Heart right ventricle (tissue), 16 donors: ENCODE data around the gene KCNK13. TPM values are rescaled to one million over a fixed set of nuclear protein-coding genes. Genes with fewer than 3 reads are reported as not detected.

ENCODE experiments used
- ATAC-seq, 8 donors: fragments of 200-7000 bp; cut with Tn5 transposase; one replicate each; pipeline ENCODE4 v1.9.1; 2020; ENCODE audit warnings: mild to moderate bottlenecking in 8 of 8, moderate library complexity in 8 of 8, moderate number of reproducible peaks in 1 of 8
- DNase-seq, 2 donors: peaks; one replicate each; pipeline ENCODE4 v3.0.0-alpha.2; 2020
- H3K27ac ChIP-seq, 10 donors: fragments of 200-600 bp; sonication (generic) in 2 of 10; one replicate each; pipeline versions ENCODE4 v1.5.0 to v1.8.0; 2020 to 2022; ENCODE audit warnings: mild to moderate bottlenecking in 3 of 10
- H3K27me3 ChIP-seq, 7 donors: fragments of 200-600 bp; one replicate each; pipeline ENCODE4 v1.8.0; 2021 to 2022; ENCODE audit warnings: mild to moderate bottlenecking in 2 of 7
- H3K36me3 ChIP-seq, 9 donors: fragments of 200-600 bp; sonication (generic) in 1 of 9; one replicate each; pipeline versions ENCODE4 v1.5.0 to v1.8.0; 2020 to 2022; ENCODE audit warnings: mild to moderate bottlenecking in 2 of 9
- H3K4me1 ChIP-seq, 9 donors: fragments of 200-600 bp; sonication (generic) in 1 of 9; one replicate each; pipeline versions ENCODE4 v1.5.0 to v1.8.0; 2020 to 2022; ENCODE audit warnings: mild to moderate bottlenecking in 4 of 9
- H3K4me3 ChIP-seq, 10 donors: fragments of 200-600 bp; sonication (generic) in 2 of 10; one replicate each; pipeline versions ENCODE4 v1.5.0 to v1.8.0; 2020 to 2022; ENCODE audit warnings: mild to moderate bottlenecking in 7 of 10, moderate library complexity in 2 of 10
- H3K9me3 ChIP-seq, 11 donors: fragments of 200-600 bp in 10 of 11; sonication (generic) in 2 of 11; one replicate each; pipeline versions ENCODE4 v1.5.0 to v1.8.0; 2013 to 2022; ENCODE audit warnings: mild to moderate bottlenecking in 2 of 11, control low read depth in 1 of 11, moderate library complexity in 1 of 11
- WGBS, 2 donors: extraction: QIAGEN DNeasy Blood & Tissue Kit; methylation state at CpG; one replicate each; pipeline ENCODE4 v1.1.7; 2013; ENCODE audit warnings: inconsistent platforms in 1 of 2; 5-methylcytosine and 5-hydroxymethylcytosine counted together
- intact Hi-C, 10 donors: fragments of 100-400 bp; cut with DNase I; formaldehyde crosslinking; loops; one replicate each; pipeline versions ENCODE4 v1.11.1 to v1.14.2; 2022
- polyA plus RNA-seq, 2 donors: library from polyadenylated mRNA; stranded (reverse); fragments of 200-250 nt; gene quantifications; one replicate each; pipeline ENCODE4 v1.2.3, GENCODE V29; 2013
- total RNA-seq, 10 donors: library from RNA; stranded (reverse); fragmentation: NEBNext Ultra II Directional in 3 of 10; extraction: Animal tissue kit (Norgen Biotek cat#: 25700) in 3 of 10; gene quantifications; one replicate each; pipeline versions ENCODE4 v1.2.1 to v1.2.4, GENCODE V29; 2021 to 2023
- TF ChIP-seq, protein P1 (sequence below), 9 donors: fragments of 200-600 bp; sonication (generic) in 2 of 9; IDR thresholded peaks; one replicate each; pipeline versions ENCODE4 v1.5.0 to v1.8.0; 2021 to 2022; ENCODE audit warnings: antibody characterized with exemption in 9 of 9, mild to moderate bottlenecking in 5 of 9, moderate library complexity in 1 of 9
- donor health status: Arrhythmogenic right ventricular cardiomyopathy.
- donor health status: ischemic (EF 13 %, LVEDD 7.1; RV severe dilation, severe dysfunction).
- donor health status: healthy with polysubstance abuse.
- donor health status: DM: no; HTN: yes; CAD: no.
- donor health status: DM: no; HTN: no; CAD: no.
- donor health status: ischemic (EF 25% LVEDD 6.9; RV normal size, moderate dysfunction).
- donor health status: ischemic (EF 25% LVEDD 5.7; RV mildly dilated, moderate dysfunction).
- donor health status: healthy.
- donor health status: DM: yes; HTN: yes; CAD: no.
- donor health status: Ischemic cardiomyopathy.
- donor health status: ischemic (EF 35%, LVEDD 5.7; RV mildly dilated, moderate dysfunction).
- donor health status: nonischemic (EF 11% LVEDD 7.7; RV severe dilation, severe dysfunction).
- donor health status: DM: yes; HTN: yes; CAD: no.
- donor health status: PGD.
- donor health status: ischemic (EF 29% LVEDD 5.4; RV normal size, mild dysfunction).
- donor health status: nonischemic (EF 23%, LVEDD 6.1; RV moderate dilation, normal function).

Gene KCNK13
- total and polyA plus RNA-seq, 12 donors = 0.15 to 9.6 (median 1.0) TPM

DNA sequence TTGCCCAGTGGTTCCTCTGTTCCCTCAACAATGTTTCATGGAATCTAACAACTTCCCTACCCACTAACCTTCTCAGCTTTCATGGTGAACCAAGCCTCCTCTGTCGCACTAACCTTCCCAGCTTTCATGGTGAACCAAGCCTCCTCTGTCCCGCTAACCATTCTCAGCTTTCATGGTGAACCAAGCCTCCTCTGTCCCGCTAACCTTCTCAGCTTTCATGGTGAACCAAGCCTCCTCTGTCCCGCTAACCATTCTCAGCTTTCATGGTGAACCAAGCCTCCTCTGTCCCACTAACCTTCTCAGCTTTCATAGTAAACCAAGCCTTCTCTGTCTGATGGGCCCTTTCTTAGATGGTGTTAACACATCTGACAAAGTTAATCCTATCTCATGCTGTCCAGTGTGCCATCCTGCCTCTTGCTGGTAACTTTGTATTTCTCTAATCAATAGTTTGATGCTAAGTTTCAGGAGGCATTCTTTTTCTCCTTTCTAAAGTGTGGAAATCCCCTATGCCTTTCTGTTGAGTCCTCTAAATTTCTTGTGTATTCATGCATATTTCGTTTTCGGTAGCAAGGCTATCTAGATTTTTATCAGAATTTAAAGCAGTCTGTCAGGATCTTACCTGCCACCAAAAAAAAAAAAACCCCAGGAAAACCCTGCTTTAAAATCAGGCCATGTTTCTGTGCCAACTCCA lies 26.8 kb upstream of the KCNK13 start:
- H3K27me3 ChIP-seq = no peaks in the 10 kb centered on the region
- 97 to 98% methylated on average over 6 of the region's 6 CpGs for WGBS, 2 donors
- no peak overlapping the region for H3K27ac ChIP-seq
- H3K36me3 ChIP-seq = peaks cover 0 to 75% (median 8%) of the 10 kb centered on the region in 9 donors
- peaks cover 0 to 15% (median 0%) of the 10 kb centered on the region in 11 donors for H3K9me3 ChIP-seq
- TF ChIP-seq, protein P1, sequence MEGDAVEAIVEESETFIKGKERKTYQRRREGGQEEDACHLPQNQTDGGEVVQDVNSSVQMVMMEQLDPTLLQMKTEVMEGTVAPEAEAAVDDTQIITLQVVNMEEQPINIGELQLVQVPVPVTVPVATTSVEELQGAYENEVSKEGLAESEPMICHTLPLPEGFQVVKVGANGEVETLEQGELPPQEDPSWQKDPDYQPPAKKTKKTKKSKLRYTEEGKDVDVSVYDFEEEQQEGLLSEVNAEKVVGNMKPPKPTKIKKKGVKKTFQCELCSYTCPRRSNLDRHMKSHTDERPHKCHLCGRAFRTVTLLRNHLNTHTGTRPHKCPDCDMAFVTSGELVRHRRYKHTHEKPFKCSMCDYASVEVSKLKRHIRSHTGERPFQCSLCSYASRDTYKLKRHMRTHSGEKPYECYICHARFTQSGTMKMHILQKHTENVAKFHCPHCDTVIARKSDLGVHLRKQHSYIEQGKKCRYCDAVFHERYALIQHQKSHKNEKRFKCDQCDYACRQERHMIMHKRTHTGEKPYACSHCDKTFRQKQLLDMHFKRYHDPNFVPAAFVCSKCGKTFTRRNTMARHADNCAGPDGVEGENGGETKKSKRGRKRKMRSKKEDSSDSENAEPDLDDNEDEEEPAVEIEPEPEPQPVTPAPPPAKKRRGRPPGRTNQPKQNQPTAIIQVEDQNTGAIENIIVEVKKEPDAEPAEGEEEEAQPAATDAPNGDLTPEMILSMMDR (IDR thresholded peaks at IDR 0.05) = no peak
- ATAC-seq = no peak
- no peak overlapping the region for H3K4me3 ChIP-seq
- no peak for DNase-seq
- no peaks in the 10 kb centered on the region for H3K4me1 ChIP-seq
- intact Hi-C loops = no loop called here

DNA sequence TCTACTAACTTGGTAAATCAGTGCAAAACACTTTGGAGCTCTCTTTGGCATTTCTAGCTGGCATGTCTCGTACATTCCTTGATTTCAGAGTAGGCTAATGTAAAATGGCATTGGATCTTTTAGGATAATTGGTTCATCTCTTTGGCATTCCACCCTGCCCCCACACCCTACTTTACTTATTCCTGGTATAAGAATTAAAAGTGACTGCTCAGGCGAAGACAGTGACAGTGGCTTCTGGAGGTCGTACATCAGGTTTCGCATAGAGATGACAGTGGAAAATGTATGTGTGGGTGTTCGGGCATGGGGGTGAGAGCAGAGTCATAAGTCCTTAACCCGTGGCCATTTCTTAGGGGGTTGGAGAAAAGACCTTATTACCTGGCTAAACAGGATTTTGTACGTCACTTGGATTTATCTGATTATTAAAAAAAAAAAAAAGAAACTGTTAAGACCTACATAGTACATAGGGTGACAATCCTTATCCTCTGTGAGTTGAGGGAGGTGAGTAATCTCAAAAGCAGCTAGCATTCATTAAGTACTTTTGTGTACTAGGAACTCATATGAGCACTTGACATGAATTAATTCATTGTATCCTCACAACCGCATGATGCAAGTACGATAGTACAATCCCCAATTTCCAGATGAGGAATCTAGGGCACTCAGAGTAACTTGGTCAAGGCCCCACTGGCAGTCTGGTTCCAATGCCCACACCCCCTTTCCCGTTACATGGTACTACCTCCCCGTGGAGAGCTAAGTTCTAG lies 22.4 kb upstream of the KCNK13 start:
- DNase-seq = no peak
- Histone ChIP-seq H3K4me1 (no peaks in the 10 kb centered on the region), H3K4me3 (no peak overlapping the region), H3K9me3 (peaks cover 0 to 15% (median 0%) of the 10 kb centered on the region in 11 donors), H3K36me3 (peaks cover 0 to 78% (median 3%) of the 10 kb centered on the region in 9 donors), H3K27me3 (no peaks in the 10 kb centered on the region), H3K27ac (no peak overlapping the region)
- TF ChIP-seq, protein P1 (IDR thresholded peaks at IDR 0.05) = no peak
- no peak for ATAC-seq
- intact Hi-C loops = no loop called here
- WGBS, 2 donors = 97% methylated on average over 11 of the region's 11 CpGs

DNA sequence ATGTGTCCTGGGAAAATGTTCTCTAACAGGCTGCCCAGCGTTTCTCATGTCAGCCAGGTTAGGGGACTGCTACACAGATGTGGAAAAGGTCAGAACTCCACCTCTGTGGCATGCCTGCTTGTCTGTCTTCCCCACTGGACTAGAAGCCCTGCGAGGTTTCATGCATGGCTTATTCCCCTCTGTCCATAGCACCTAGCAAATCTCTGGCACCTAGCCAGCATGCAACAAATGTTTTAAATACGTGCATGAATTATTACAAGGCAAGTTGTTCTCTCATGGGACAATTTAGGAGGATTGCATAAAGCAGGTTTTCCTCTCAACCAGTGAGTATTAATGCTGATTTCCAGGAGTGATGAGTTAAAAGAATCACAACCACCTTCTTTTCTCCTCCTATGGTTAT lies 21.4 kb upstream of the KCNK13 start:
- no peak for DNase-seq
- TF ChIP-seq, protein P1 (IDR thresholded peaks at IDR 0.05) = no peak
- Histone ChIP-seq H3K4me3 (no peak overlapping the region), H3K9me3 (peaks cover 0 to 15% (median 0%) of the 10 kb centered on the region in 11 donors), H3K27ac (no peak overlapping the region), H3K27me3 (no peaks in the 10 kb centered on the region), H3K36me3 (peaks cover 0 to 76% (median 3%) of the 10 kb centered on the region in 9 donors), H3K4me1 (peaks cover 0 to 2% (median 0%) of the 10 kb centered on the region in 9 donors)
- 78 to 80% methylated on average over 3 of the region's 3 CpGs for WGBS, 2 donors
- intact Hi-C loops = no loop called here
- no peak for ATAC-seq

DNA sequence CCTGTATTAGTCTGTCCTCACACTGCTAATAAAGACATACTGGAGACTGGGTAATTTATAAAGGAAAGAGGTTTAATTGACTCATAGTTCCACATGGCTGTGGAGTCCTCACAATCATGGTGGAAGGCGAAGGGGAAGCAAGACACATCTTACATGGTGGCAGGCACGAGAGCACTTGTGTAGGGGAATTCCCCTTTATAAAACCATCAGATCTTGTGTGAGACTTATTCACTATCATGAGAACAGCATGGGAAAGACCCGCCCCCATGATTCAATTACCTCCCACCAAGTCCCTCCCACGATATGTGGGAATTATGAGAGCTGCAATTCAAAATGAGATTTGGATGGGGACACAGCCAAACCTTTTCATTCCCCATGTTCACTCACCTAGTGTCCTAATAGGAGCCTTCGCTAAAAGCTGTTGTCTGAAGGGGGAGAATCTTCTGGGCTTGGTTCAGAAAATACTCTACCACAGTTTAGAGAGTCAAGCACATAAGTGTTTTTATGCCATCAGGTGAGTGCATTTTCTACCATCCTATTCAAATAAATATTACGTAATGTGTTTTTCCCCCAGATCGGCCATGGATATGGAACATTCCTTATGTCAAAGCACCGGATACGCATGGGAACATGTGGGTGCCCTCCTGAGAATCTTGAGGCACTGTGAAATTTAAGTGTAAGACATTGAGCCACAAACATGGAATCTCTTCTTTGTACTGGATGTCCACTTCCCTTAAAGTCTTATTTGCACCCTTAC lies 19.1 kb upstream of the KCNK13 start:
- Histone ChIP-seq H3K4me1 (peaks cover 0 to 5% (median 0%) of the 10 kb centered on the region in 9 donors), H3K27ac (no peak overlapping the region), H3K9me3 (peaks cover 0 to 8% (median 0%) of the 10 kb centered on the region in 11 donors), H3K4me3 (no peak overlapping the region), H3K36me3 (peaks cover 0 to 59% (median 1%) of the 10 kb centered on the region in 9 donors), H3K27me3 (no peaks in the 10 kb centered on the region)
- 94 to 95% methylated on average over 9 of the region's 9 CpGs for WGBS, 2 donors
- intact Hi-C loops = no loop called here
- TF ChIP-seq, protein P1 (IDR thresholded peaks at IDR 0.05) = no peak
- DNase-seq = no peak
- no peak for ATAC-seq
